PC-9 (cell line): ENCODE measurements around the gene HNRNPK. TPM values are rescaled to one million over a fixed set of nuclear protein-coding genes. Genes with fewer than 3 reads are reported as not detected.

Experiments used
- BruUV-seq: library from RNA; stranded (reverse); fragments of 400-500 nt; replicated peaks from 2 replicates; lab custom pipeline; 2021; lab: Mats Ljungman, UMichigan
- CTCF ChIA-PET: fragments of 300-600 bp; sonication (Branson Sonifier 250); formaldehyde crosslinking; loops from one replicate; lab custom pipeline; 2022; ENCODE audit warnings: antibody characterized with exemption; lab: Charles Lee
- POLR2A ChIA-PET: fragments of 300-600 bp; sonication (Branson Sonifier 250); formaldehyde crosslinking; loops from one replicate; lab custom pipeline; 2022; ENCODE audit warnings: antibody characterized with exemption; ENCODE audit not compliant: unreplicated experiment; lab: Charles Lee
- DNase-seq, 2 experiments: peaks; one replicate each; pipeline versions ENCODE4 v3.0.0 to v3.0.0-alpha.2; 2015 to 2022; ENCODE audit warnings: mixed read lengths in 1 of 2
- H2AFZ ChIP-seq: fragments of 200-600 bp; sonication (generic); 2 replicates; pipeline ENCODE4 v1.8.1; 2017; ENCODE audit warnings: antibody characterized with exemption
- H3F3A ChIP-seq: fragments of 200-600 bp; sonication (generic); 2 replicates; pipeline ENCODE4 v1.8.1; 2017; ENCODE audit warnings: antibody characterized with exemption, mild to moderate bottlenecking, low read depth; ENCODE audit not compliant: insufficient read depth
- H3K27ac ChIP-seq: fragments of 200-600 bp; sonication (generic); 2 replicates; pipeline ENCODE4 v1.6.1; 2016; ENCODE audit warnings: mixed run types
- H3K27me3 ChIP-seq: fragments of 200-600 bp; sonication (generic); 2 replicates; pipeline ENCODE4 v1.6.1; 2016; ENCODE audit warnings: low read depth, mixed run types; ENCODE audit not compliant: insufficient read depth
- H3K36me3 ChIP-seq: fragments of 200-600 bp; sonication (generic); 2 replicates; pipeline ENCODE4 v1.6.1; 2016; ENCODE audit warnings: low read depth, mixed run types
- H3K4me1 ChIP-seq: fragments of 200-600 bp; sonication (generic); replicated peaks from 2 replicates; pipeline ENCODE4 v1.6.1; 2016; ENCODE audit warnings: mixed run types; ENCODE audit not compliant: insufficient read depth
- H3K4me2 ChIP-seq: fragments of 200-600 bp; sonication (generic); 2 replicates; pipeline ENCODE4 v1.6.1; 2017; ENCODE audit warnings: mixed run types
- H3K4me3 ChIP-seq: fragments of 200-600 bp; sonication (generic); 2 replicates; pipeline ENCODE4 v1.6.1; 2016; ENCODE audit warnings: mixed run types
- H3K79me2 ChIP-seq: fragments of 200-600 bp; sonication (generic); 2 replicates; pipeline ENCODE4 v1.6.1; 2017; ENCODE audit warnings: low read depth, mixed run types
- H3K9me2 ChIP-seq: fragments of 200-600 bp; sonication (generic); 2 replicates; pipeline ENCODE4 v1.8.1; 2017; ENCODE audit warnings: mild to moderate bottlenecking; ENCODE audit not compliant: insufficient read depth
- H3K9me3 ChIP-seq: fragments of 200-600 bp; sonication (generic); 2 replicates; pipeline ENCODE4 v1.8.1; 2016; ENCODE audit warnings: low read depth; ENCODE audit not compliant: insufficient read depth
- H4K20me1 ChIP-seq: fragments of 200-600 bp; sonication (generic); 2 replicates; pipeline ENCODE4 v1.8.1; 2017; ENCODE audit not compliant: insufficient read depth
- CTCF ChIP-seq: fragments of 200-600 bp; sonication (generic); conservative IDR thresholded peaks from 2 replicates; pipeline ENCODE4 v1.6.1; 2017; ENCODE audit warnings: mixed run types, antibody characterized with exemption, mild to moderate bottlenecking, moderate library complexity
- EZH2 ChIP-seq: fragments of 200-600 bp; sonication (generic); IDR thresholded peaks from 2 replicates; pipeline ENCODE4 v1.8.0; 2017; ENCODE audit warnings: antibody characterized with exemption, low read depth
- intact Hi-C: fragments of 100-400 bp; cut with micrococcal nuclease; formaldehyde crosslinking; loops from one replicate; pipeline ENCODE4 v1.10.0; 2022; ENCODE audit not compliant: unreplicated experiment
- total RNA-seq: library from RNA; stranded (reverse); gene quantifications from 2 replicates; pipeline ENCODE4 v1.2.3, GENCODE V29; 2021

HNRNPK gene
- total RNA-seq, 1 experiment from 2014 or later: 583 TPM

- no peak overlapping the region for H3K27ac ChIP-seq
- H3K4me2 ChIP-seq: no peak overlapping the region
- H4K20me1 ChIP-seq: no peaks in the 10 kb centered on the region
- H3K36me3 ChIP-seq: 0 out of 2 replicates have a peak, but pooled peaks cover 10% of the 10 kb centered on the region
- ChIA-PET CTCF (no interaction called here), POLR2A (no interaction called here)
- no peak overlapping the region for H2AFZ ChIP-seq
- DNase-seq: no peak
- no peaks in the 10 kb centered on the region for H3K9me3 ChIP-seq
- no peaks in the 10 kb centered on the region for H3F3A ChIP-seq
- intact Hi-C loops: no loop called here
- no peaks in the 10 kb centered on the region for H3K27me3 ChIP-seq
- no TSS peak for BruUV-seq
- H3K9me2 ChIP-seq: no peaks in the 10 kb centered on the region
- H3K79me2 ChIP-seq: peaks cover 9% of the 10 kb centered on the region; the same call in 1 of the 2 replicates
- peaks cover 20% of the 10 kb centered on the region for H3K4me1 ChIP-seq
- H3K4me3 ChIP-seq: no peak overlapping the region
- no peak for TF ChIP-seq CTCF
- TF ChIP-seq EZH2: no peak
Measured at GRCh38 chr9:84001621-84002020, 21.6 kb upstream of the HNRNPK start.

GRCh38 chr9:84000186-84000585 is 20.2 kb upstream of the HNRNPK start:
- ChIA-PET POLR2A (no interaction called here), CTCF (no interaction called here)
- no TSS peak for BruUV-seq
- H3F3A ChIP-seq: no peaks in the 10 kb centered on the region
- H3K27ac ChIP-seq: no peak overlapping the region
- no peak for DNase-seq
- intact Hi-C loops: no loop called here
- H3K79me2 ChIP-seq: peaks cover 18% of the 10 kb centered on the region; the same call in 1 of the 2 replicates
- TF ChIP-seq CTCF (no peak), EZH2 (no peak)
- 0 out of 2 replicates have a peak, but pooled peaks cover 10% of the 10 kb centered on the region for H3K36me3 ChIP-seq
- no peaks in the 10 kb centered on the region for H4K20me1 ChIP-seq
- H3K4me3 ChIP-seq: no peak overlapping the region
- H2AFZ ChIP-seq: no peak overlapping the region
- no peaks in the 10 kb centered on the region for H3K9me3 ChIP-seq
- H3K9me2 ChIP-seq: no peaks in the 10 kb centered on the region
- H3K4me1 ChIP-seq: peaks cover 20% of the 10 kb centered on the region
- no peaks in the 10 kb centered on the region for H3K27me3 ChIP-seq
- no peak overlapping the region for H3K4me2 ChIP-seq

- no TSS peak for BruUV-seq
- DNase-seq: peak in 1 of 2 experiments; percentile 80
- Histone ChIP-seq H2AFZ (no peak overlapping the region), H3K27ac (no peak overlapping the region), H3K27me3 (no peaks in the 10 kb centered on the region), H3K36me3 (0 out of 2 replicates have a peak, but pooled peaks cover 10% of the 10 kb centered on the region), H3K4me2 (peak overlapping the region; percentile 34; the same call in 1 of the 2 replicates), H3K4me3 (no peak overlapping the region), H3K9me3 (no peaks in the 10 kb centered on the region), H3K9me2 (no peaks in the 10 kb centered on the region), H3K4me1 (peaks cover 20% of the 10 kb centered on the region), H3K79me2 (peaks cover 22% of the 10 kb centered on the region; the same call in 1 of the 2 replicates), H3F3A (no peaks in the 10 kb centered on the region), H4K20me1 (no peaks in the 10 kb centered on the region)
- intact Hi-C loops: no loop called here
- ChIA-PET POLR2A (no interaction called here), CTCF (no interaction called here)
- TF ChIP-seq EZH2 (no peak), CTCF (no peak)
Measured at GRCh38 chr9:83999141-83999918, 19.3 kb upstream of the HNRNPK start.
